HepG2 (cell line): ENCODE data around the gene FOLR1.

Experiments used
- ATRX ChIP-seq: sonication (generic); formaldehyde crosslinking; IDR thresholded peaks from 2 replicates; pipeline ENCODE4 v1.4.0; 2020; ENCODE audit warnings: missing genetic modification reagents, borderline replicate concordance
- CTCF ChIP-seq: sonication (generic); formaldehyde crosslinking; IDR thresholded peaks from 2 replicates; pipeline ENCODE4 v1.5.0; 2020; ENCODE audit warnings: mild to moderate bottlenecking, missing genetic modification reagents, moderate library complexity
- HOXA9 ChIP-seq: sonication (generic); formaldehyde crosslinking; IDR thresholded peaks from 2 replicates; pipeline ENCODE4 v1.8.1; 2022; ENCODE audit warnings: missing genetic modification reagents, mild to moderate bottlenecking, moderate library complexity, borderline replicate concordance
- IRF2 ChIP-seq: IDR thresholded peaks from 2 replicates; pipeline ENCODE4 v1.6.1; 2018; ENCODE audit warnings: missing genetic modification reagents, missing compliant biosample characterization
- KLF6 ChIP-seq: IDR thresholded peaks from 2 replicates; pipeline ENCODE4 v1.8.0; 2016; ENCODE audit warnings: missing biosample characterization, missing genetic modification reagents
- MAX ChIP-seq: IDR thresholded peaks from 2 replicates; pipeline ENCODE4 v1.6.1; 2012; ENCODE audit warnings: inconsistent platforms
- RFXANK ChIP-seq: IDR thresholded peaks from 2 replicates; pipeline ENCODE4 v1.6.1; 2016
- ZNF101 ChIP-seq: sonication (generic); formaldehyde crosslinking; IDR thresholded peaks from 2 replicates; pipeline ENCODE4 v1.4.0; 2020; ENCODE audit warnings: mild to moderate bottlenecking, low read depth, missing genetic modification reagents, borderline replicate concordance
- TF ChIP-seq, protein P1 (sequence below): sonication (generic); formaldehyde crosslinking; IDR thresholded peaks from 2 replicates; pipeline ENCODE4 v1.5.0; 2020; ENCODE audit warnings: missing genetic modification reagents

DNA sequence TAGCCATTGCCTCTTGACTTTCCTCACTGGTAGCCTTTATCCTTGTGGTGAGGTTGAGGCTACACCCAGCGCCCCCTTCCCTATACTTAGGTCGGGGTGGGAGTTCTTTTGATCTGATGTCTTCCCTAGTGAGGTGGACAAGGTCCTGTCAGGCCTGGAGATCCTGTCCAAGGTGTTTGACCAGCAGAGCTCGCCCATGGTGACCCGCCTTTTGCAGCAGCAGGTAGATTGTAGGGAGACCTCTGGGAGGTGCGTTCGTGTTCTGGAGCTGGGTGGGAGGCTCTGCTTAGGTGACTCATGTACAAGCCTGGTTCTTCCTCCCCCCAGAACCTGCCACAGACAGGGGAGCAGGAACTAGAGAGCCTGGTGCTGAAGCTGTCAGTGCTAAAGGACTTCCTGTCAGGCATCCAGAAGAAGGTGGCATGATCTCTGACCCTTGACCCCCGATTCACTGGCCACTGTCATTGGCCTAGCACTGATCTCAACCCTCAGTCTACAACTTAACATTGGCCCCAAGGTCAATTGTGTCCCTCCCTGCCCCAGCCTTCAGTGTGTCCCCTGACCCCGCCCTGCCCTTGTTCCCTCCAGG is 37.5 kb downstream of the FOLR1 start:
- TF ChIP-seq, protein P1, sequence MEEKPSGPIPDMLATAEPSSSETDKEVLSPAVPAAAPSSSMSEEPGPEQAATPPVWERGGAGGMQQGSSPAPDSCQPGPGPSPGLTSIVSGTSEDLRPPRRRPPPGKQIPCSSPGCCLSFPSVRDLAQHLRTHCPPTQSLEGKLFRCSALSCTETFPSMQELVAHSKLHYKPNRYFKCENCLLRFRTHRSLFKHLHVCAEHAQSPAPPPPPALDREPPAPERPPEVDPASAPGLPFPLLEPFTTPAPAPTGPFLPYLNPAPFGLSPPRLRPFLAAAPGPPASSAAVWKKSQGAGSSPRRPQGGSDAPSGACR (CRISPR knock-in tag): no peak
- TF ChIP-seq CTCF (CRISPR knock-in tag) (no peak), ZNF101 (no peak), KLF6 (no peak), MAX (no peak), RFXANK (no peak), ATRX (no peak), HOXA9 (CRISPR knock-in tag) (no peak), IRF2 (CRISPR knock-in tag) (no peak)
